Astrocyte of the cerebellum (primary cell): Measurements from ENCODE around the gene ABHD2.

ENCODE experiments used
- DNase-seq: peaks from one replicate; pipeline ENCODE4 v3.0.0-alpha.2; 2011; ENCODE audit warnings: low read depth
- H3K4me3 ChIP-seq: 2 replicates; pipeline ENCODE4 v1.5.1; 2011; ENCODE audit warnings: mild to moderate bottlenecking, low read depth, low read length, moderate library complexity
- in situ Hi-C: cut with HindIII; loops from 2 replicates; pipeline ENCODE4 v1.10.0; 2017; ENCODE audit warnings: low sequenced_read_pairs
- TF ChIP-seq, protein P1 (sequence below): IDR thresholded peaks from 2 replicates; pipeline ENCODE4 v1.5.1; 2012; ENCODE audit warnings: low read length, low read depth, moderate library complexity, mild to moderate bottlenecking; ENCODE audit errors: missing control alignments

ABHD2 gene

DNA sequence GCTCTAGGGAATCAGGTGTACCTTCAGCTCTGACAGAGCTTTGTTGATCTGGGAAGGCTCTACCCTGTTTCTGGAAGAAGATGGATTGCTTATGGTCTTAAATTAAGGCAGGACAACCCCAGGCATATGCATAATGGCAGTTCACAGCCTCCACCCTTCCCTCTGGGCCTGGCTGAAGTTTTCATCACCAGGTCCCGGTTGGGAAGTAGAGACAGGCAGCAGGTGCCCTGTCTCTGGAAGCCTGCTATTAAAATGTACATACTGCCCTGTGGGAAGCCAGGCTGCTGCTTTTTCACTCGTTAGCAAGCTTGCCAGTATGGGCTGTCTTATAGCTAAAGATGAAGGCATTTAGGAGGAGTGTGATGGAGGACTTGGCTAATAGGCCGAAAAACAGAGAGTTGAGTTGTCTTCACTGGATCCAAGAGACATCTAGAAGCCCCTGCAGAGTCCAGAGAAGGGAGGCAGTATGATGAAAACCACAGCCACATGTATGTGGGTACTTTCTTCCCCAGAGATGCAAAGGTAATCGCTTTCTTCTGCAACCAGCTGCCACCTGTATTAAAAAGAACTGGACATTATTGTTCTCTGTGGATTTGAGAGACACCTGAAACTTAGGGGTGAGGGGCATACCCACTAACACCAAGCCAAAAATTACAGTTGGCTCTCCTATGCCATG, 34.4 kb downstream of the ABHD2 start:
- TF ChIP-seq, protein P1, sequence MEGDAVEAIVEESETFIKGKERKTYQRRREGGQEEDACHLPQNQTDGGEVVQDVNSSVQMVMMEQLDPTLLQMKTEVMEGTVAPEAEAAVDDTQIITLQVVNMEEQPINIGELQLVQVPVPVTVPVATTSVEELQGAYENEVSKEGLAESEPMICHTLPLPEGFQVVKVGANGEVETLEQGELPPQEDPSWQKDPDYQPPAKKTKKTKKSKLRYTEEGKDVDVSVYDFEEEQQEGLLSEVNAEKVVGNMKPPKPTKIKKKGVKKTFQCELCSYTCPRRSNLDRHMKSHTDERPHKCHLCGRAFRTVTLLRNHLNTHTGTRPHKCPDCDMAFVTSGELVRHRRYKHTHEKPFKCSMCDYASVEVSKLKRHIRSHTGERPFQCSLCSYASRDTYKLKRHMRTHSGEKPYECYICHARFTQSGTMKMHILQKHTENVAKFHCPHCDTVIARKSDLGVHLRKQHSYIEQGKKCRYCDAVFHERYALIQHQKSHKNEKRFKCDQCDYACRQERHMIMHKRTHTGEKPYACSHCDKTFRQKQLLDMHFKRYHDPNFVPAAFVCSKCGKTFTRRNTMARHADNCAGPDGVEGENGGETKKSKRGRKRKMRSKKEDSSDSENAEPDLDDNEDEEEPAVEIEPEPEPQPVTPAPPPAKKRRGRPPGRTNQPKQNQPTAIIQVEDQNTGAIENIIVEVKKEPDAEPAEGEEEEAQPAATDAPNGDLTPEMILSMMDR = no peak
- H3K4me3 ChIP-seq = no peak overlapping the region
- in situ Hi-C loops = loop anchor here (5.0 kb wide), 1 partner anchor 50 kb away; no protein-coding TSS in a partner anchor
- DNase-seq = no peak

DNA sequence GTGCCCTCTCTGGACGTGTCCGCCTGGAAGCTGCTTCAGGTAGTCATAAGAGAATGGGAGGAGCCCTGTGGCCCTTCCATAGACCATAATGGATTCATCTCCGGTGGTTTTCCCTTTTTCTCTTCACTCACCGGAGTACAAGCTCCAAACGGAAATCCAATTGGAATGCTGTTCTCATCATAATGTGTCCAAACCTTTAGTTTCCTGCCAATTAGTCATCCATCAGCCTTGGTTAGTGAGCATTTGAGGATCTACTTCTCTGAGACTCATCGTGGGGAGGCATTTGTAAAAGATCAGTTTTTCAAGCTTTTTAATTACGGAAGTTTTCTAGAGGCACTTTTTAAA, 34.9 kb downstream of the ABHD2 start:
- in situ Hi-C loops = loop anchor here (5.0 kb wide), 1 partner anchor 51 kb away; no protein-coding TSS in a partner anchor
- DNase-seq = no peak
- H3K4me3 ChIP-seq = no peak overlapping the region
- TF ChIP-seq, protein P1 = no peak

DNA sequence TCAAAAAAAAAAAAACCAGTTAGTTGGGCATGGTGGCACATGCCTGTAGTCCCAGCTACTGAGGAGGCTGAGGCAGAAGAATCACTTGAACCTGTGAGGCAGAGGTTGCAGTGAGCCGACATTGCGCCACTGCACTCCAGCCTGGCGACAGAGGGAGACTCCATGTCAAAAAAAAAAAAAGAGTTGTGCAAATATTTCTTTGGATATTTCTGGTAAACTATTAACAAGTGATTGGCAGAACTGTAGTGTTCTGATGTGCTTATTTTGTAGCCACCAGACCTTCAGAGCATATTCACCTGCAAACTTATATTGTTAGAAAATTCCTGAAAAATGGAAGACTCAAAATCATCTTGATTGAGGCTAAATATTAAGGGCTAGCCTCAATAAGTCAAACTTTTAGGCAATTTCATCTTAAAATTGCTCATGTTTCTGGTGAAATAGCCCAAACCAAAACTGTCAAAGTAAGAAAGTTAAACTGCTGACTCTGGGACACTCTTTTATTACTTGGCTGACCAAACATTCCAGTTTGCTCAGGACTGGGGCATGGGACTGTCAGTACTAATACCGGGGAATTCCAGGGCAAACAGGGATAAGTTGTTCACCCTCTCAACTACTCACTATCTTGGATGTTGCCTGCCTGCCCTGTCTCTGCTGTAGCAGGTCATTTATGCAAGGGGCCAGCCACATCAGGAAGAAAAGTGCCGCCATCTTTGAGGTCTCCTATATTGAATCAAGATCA, 37.0 kb downstream of the ABHD2 start:
- DNase-seq = no peak
- TF ChIP-seq, protein P1 = no peak
- no peak overlapping the region for H3K4me3 ChIP-seq
- in situ Hi-C loops = no loop called here

DNA sequence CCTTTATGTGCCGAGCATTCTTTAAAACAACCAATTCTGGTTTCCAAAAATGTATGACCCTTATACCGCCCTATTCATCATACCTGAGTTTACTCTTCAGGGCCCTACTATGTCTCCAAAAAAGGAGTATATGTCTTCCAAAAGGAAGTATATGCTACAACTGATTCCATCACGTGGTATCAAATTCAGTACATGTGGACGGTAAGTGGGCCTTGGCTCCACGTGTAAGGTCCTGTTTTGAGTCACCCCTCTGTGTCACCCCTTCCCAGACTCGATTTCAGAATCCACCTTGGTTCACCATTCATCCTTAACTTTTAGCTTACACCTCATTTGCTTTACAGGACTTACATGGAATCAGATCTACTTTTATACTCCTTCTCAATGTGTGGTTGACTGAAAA, 37.8 kb downstream of the ABHD2 start:
- TF ChIP-seq, protein P1 = no peak
- in situ Hi-C loops = no loop called here
- DNase-seq = no peak
- H3K4me3 ChIP-seq = no peak overlapping the region

DNA sequence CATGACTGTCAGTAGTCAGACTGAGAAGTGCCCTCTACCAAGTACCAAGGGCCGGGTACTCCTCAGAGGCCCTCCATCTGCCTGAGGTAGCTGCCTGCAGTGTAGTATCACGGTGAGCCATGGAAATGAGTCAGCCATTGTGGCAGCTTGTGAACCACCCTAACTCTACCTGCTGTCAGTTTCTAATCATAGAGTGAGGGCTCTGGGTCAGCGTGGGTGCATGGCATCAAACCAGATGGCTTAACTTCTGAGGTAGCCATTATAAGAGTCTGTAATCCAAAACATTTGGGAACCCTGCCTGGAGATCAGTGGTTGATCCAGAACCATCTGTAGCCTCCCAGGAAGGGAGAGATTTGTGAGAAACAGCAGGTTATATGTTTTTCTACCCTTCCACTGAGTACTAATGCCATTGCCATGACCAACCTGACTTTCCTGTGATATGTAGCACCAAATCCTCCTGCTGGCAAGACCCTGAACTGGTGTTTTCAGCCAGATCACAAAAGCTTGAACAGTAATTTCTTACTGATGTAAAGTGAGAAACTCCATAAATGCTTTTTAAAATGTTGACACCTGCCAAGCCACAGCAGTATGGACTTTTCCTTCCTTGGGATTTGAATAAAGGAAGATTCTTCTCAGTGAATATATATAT, 38.9 kb downstream of the ABHD2 start:
- H3K4me3 ChIP-seq = no peak overlapping the region
- no peak for DNase-seq
- in situ Hi-C loops = no loop called here
- TF ChIP-seq, protein P1 = peak; percentile 27

DNA sequence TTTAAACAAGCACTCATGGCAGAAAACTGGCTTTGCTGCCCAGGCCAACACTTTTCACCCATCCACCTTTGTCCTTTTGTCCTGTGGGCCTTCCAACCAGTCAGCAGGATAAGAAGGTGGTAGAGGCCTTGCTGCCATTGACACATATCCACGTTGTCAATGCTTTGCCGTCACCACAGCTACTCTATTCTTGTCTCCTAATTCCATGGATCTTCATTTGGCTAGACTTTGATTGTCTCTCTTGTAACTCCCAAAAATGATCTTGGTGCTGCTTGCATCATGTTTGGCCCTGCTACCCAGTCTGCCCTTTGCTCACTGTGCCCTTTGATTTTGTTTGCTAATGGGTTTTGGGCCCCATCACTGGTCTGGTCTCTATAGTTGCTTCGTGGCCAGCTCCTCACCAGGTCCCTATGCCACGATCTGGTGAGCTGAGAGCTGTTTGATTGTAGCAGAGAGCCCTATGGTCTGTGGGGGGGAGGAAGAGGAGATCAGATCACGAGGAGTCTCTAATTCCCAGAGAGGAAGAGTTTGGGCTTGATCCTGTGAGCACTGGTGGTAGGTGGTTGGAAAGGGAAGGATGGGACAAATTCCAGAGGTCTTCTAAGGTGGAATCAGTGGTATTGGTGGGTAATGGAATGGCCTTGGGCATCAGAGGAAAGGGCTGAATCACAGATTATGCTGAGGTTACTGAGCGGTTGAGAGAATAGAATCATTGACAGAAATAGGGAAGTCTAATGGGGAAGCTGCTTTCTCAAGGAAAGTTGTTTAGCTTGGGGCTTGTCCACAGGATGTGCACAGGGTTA, 40.3 kb downstream of the ABHD2 start:
- TF ChIP-seq, protein P1 = no peak
- in situ Hi-C loops = no loop called here
- no peak for DNase-seq
- no peak overlapping the region for H3K4me3 ChIP-seq
